OCI-LY7 (cell line): ENCODE measurements around the gene BDH1.

Source experiments
- CTCF ChIP-seq: fragments of 200-600 bp; sonication (generic); conservative IDR thresholded peaks from 2 replicates; pipeline ENCODE4 v1.5.1; 2014; ENCODE audit warnings: mild to moderate bottlenecking, antibody characterized with exemption, low read length, moderate library complexity, mixed read lengths
- EZH2phosphoT487 ChIP-seq: fragments of 200-600 bp; sonication (generic); IDR thresholded peaks from 2 replicates; pipeline ENCODE4 v1.6.1; 2018; ENCODE audit warnings: low read depth, borderline replicate concordance, mild to moderate bottlenecking, mixed run types, antibody characterized with exemption, low read length, moderate library complexity, mixed read lengths

DNA sequence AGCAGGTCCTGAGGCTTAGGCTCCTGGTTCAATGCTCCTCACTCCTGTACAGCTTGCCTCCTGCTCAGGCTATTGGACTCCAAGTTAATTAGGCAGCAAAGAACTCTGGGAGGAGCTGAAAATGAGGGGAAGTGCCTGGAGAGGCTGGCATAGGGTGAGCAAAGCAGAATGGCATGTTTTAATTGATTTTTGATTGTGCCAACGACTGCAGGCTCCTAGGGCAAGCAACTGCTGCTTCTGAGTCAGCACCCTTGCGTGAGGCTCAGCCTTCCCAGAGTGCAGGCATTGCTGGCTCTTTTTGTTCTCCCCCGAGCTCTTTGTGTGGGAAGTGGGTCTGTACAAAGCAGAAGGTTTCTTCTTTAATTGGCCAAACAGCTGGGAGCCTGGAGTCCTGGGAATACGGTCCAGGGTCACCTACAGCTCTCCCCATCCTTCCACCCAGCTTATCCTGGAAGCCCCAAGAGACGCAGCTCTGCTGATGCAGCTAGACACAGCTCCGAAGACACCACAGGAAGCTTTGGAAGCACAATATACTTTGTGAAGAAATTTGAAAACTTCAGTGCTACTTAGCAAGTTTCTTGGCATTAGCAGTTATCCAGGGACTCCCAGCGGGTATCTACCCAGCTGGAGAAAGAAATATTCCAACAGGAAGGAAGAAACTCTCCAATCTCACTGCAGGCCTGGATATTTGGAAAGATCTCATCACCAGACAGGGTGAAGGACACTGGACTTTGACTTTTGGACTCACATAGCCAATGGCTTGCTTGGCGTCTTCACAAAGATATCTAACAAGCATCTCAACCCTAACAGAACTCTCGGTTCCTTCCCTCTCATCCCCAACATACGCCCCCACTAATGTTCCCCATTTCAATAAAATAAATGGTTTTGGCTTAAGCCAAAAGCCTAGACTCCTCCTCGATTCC lies 76.8 kb downstream of the BDH1 start:
- TF ChIP-seq CTCF (no peak), EZH2phosphoT487 (no peak)
